Uterine smooth muscle cell (primary cell): ENCODE measurements around the gene FKBP8. TPM values are rescaled to one million over a fixed set of nuclear protein-coding genes. Genes with fewer than 3 reads are reported as not detected.

Experiments
- total RNA-seq: library from RNA; depleted of rRNA; stranded (reverse); fragments of >200 nt; gene quantifications from 2 replicates; pipeline ENCODE4 v1.2.3, GENCODE V29; 2014

Gene FKBP8
- 160 and 335 TPM in 2 replicates for total RNA-seq

GRCh38 chr19:18542941-18543813, at the start of gene FKBP8:
Gene FKBP8 (minus strand): TSS chr19:18543573. CDS start chr19:18541970, 1,603 bp downstream.

GRCh38 chr19:18588611-18589379, 45.4 kb upstream of the FKBP8 start, which contains the start of gene REX1BD:
Gene REX1BD (plus strand): TSS chr19:18588798. CDS start chr19:18588802, 4 bp downstream.

GRCh38 chr19:18571564-18572344, 28.4 kb upstream of the FKBP8 start, which contains the start of gene UBA52:
Gene UBA52 (plus strand): TSS chr19:18571857. CDS start chr19:18573301, 1,444 bp downstream.

GRCh38 chr19:18557411-18558201, 14.2 kb upstream of the FKBP8 start, which contains the start of gene KXD1:
Gene KXD1 (plus strand): TSS chr19:18557870. CDS start chr19:18562057, 4,187 bp downstream.

GRCh38 chr19:18521692-18522123, 21.7 kb downstream of the FKBP8 start, which contains the start of gene ELL:
Gene ELL (minus strand): TSS chr19:18522070. CDS start chr19:18522055, 15 bp downstream.

Other genes with a start within 250 kb of the FKBP8 start
- gene LSM4, start 220.5 kb downstream of the FKBP8 start, total RNA-seq, result 122 and 207 TPM in 2 replicates
- gene PGPEP1, start 203.0 kb downstream of the FKBP8 start, total RNA-seq, result 24.0 and 50.5 TPM in 2 replicates
- 82.9 and 265 TPM in 2 replicates for gene GDF15, start 157.4 kb downstream of the FKBP8 start, total RNA-seq
- gene LRRC25, start 146.0 kb downstream of the FKBP8 start, total RNA-seq, result 0.11 and 0.25 TPM in 2 replicates
- gene SSBP4, start 124.2 kb downstream of the FKBP8 start, total RNA-seq, result 63.0 and 65.4 TPM in 2 replicates
- 10.7 and 27.7 TPM in 2 replicates for gene ISYNA1, start 105.4 kb downstream of the FKBP8 start, total RNA-seq
- gene ELL, start 21.5 kb downstream of the FKBP8 start, total RNA-seq, result 15.2 and 16.6 TPM in 2 replicates
- 46.0 and 68.0 TPM in 2 replicates for gene KXD1, start 14.3 kb upstream of the FKBP8 start, total RNA-seq
- 425 and 545 TPM in 2 replicates for gene UBA52, start 28.3 kb upstream of the FKBP8 start, total RNA-seq
- 56.5 and 76.9 TPM in 2 replicates for gene REX1BD, start 45.2 kb upstream of the FKBP8 start, total RNA-seq
- gene CRLF1, start 63.2 kb upstream of the FKBP8 start, total RNA-seq, result 0.11 and 1.00 TPM in 2 replicates
- 0.11 and 0.37 TPM in 2 replicates for gene TMEM59L, start 69.3 kb upstream of the FKBP8 start, total RNA-seq
- 4.5 and 4.6 TPM in 2 replicates for gene KLHL26, start 93.5 kb upstream of the FKBP8 start, total RNA-seq
- 1.7 and 2.1 TPM in 2 replicates for gene CRTC1, start 140.1 kb upstream of the FKBP8 start, total RNA-seq
- 0.11 and 1.1 TPM in 2 replicates for gene COMP, start 247.7 kb upstream of the FKBP8 start, total RNA-seq